WTC11 (cell line): ENCODE data around the gene SYDE2. TPM values are rescaled to one million over a fixed set of nuclear protein-coding genes. Genes with fewer than 3 reads are reported as not detected.

Source experiments
- ATAC-seq: fragments of 200-7000 bp; cut with Tn5 transposase; 2 replicates; pipeline ENCODE4 v1.10.0; 2021; ENCODE audit warnings: mild to moderate bottlenecking, moderate library complexity
- CTCF ChIA-PET: fragments of 300-600 bp; sonication (Branson Sonifier 250); formaldehyde crosslinking; loops from one replicate; lab custom pipeline; 2021; ENCODE audit warnings: antibody characterized with exemption; lab: Charles Lee
- POLR2A ChIA-PET: fragments of 350-600 bp; sonication (Branson Sonifier 250); formaldehyde crosslinking; loops from one replicate; lab custom pipeline; 2021; ENCODE audit warnings: antibody characterized with exemption; lab: Charles Lee
- DNase-seq: peaks from one replicate; pipeline ENCODE4 v3.0.0; 2021; ENCODE audit warnings: low spot score
- H3K27ac Mint-ChIP-seq: 2 replicates; pipeline ENCODE4 v1.8.0; 2021; ENCODE audit warnings: mixed read lengths
- H3K27me3 Mint-ChIP-seq: 2 replicates; pipeline ENCODE4 v1.8.0; 2021; ENCODE audit warnings: low read depth, mild to moderate bottlenecking, moderate library complexity, mixed read lengths
- H3K36me3 Mint-ChIP-seq: 2 replicates; pipeline ENCODE4 v1.8.0; 2021; ENCODE audit warnings: mixed read lengths
- H3K4me1 Mint-ChIP-seq: 2 replicates; pipeline ENCODE4 v1.8.0; 2022; ENCODE audit warnings: mixed read lengths
- H3K4me3 Mint-ChIP-seq: 2 replicates; pipeline ENCODE4 v1.8.0; 2021; ENCODE audit warnings: mild to moderate bottlenecking, moderate library complexity, mixed read lengths
- H3K9me3 Mint-ChIP-seq: 2 replicates; pipeline ENCODE4 v1.8.0; 2021; ENCODE audit warnings: mixed read lengths
- ATF1 ChIP-seq: sonication (generic); formaldehyde crosslinking; IDR thresholded peaks from 2 replicates; pipeline ENCODE4 v1.8.1; 2023; ENCODE audit warnings: mild to moderate bottlenecking, moderate library complexity, missing genetic modification reagents
- CREB1 ChIP-seq: sonication (generic); formaldehyde crosslinking; IDR thresholded peaks from 2 replicates; pipeline ENCODE4 v1.8.0; 2023; ENCODE audit warnings: mild to moderate bottlenecking, missing genetic modification reagents
- ESRRA ChIP-seq: sonication (generic); formaldehyde crosslinking; IDR thresholded peaks from 2 replicates; pipeline ENCODE4 v1.8.1; 2022; ENCODE audit warnings: mild to moderate bottlenecking, missing genetic modification reagents, borderline replicate concordance
- FOXJ3 ChIP-seq: sonication (generic); formaldehyde crosslinking; IDR thresholded peaks from 2 replicates; pipeline ENCODE4 v1.9.0; 2021; ENCODE audit warnings: missing genetic modification reagents, mild to moderate bottlenecking, borderline replicate concordance
- FOXP1 ChIP-seq: sonication (generic); formaldehyde crosslinking; IDR thresholded peaks from 2 replicates; pipeline ENCODE4 v1.8.0; 2022; ENCODE audit warnings: missing genetic modification reagents, mild to moderate bottlenecking, moderate library complexity, borderline replicate concordance
- GRHL2 ChIP-seq: fragments of 250-450 bp; sonication (Bioruptor Pico); IDR thresholded peaks from 2 replicates; pipeline ENCODE4 v1.8.0; 2022; ENCODE audit warnings: mild to moderate bottlenecking, moderate library complexity; ENCODE audit not compliant: insufficient replicate concordance, severe bottlenecking
- GTF2I ChIP-seq: fragments of 250-450 bp; sonication (Bioruptor Pico); conservative IDR thresholded peaks from 2 replicates; pipeline ENCODE4 v1.4.0; 2021; ENCODE audit warnings: mild to moderate bottlenecking
- JAZF1 ChIP-seq: fragments of 250-450 bp; sonication (Bioruptor Pico); IDR thresholded peaks from 2 replicates; pipeline ENCODE4 v1.9.0; 2021; ENCODE audit warnings: moderate library complexity, mild to moderate bottlenecking, inconsistent platforms
- MYBL2 ChIP-seq: sonication (generic); formaldehyde crosslinking; IDR thresholded peaks from 2 replicates; pipeline ENCODE4 v1.8.1; 2023; ENCODE audit warnings: mild to moderate bottlenecking, moderate library complexity, missing genetic modification reagents
- OVOL2 ChIP-seq: fragments of 250-450 bp; sonication (Bioruptor Pico); IDR thresholded peaks from 2 replicates; pipeline ENCODE4 v1.9.0; 2021; ENCODE audit warnings: mild to moderate bottlenecking, borderline replicate concordance
- SMAD3 ChIP-seq: sonication (generic); formaldehyde crosslinking; IDR thresholded peaks from 2 replicates; pipeline ENCODE4 v1.8.0; 2022; ENCODE audit warnings: missing genetic modification reagents, mild to moderate bottlenecking, borderline replicate concordance
- SMAD4 ChIP-seq: sonication (generic); formaldehyde crosslinking; IDR thresholded peaks from 2 replicates; pipeline ENCODE4 v1.8.0; 2022; ENCODE audit warnings: mild to moderate bottlenecking, missing genetic modification reagents
- total RNA-seq: library from RNA; stranded (reverse); gene quantifications from 3 replicates; pipeline ENCODE4 v1.2.3, GENCODE V29; 2021
- TF ChIP-seq, protein P1 (sequence below): sonication (generic); formaldehyde crosslinking; IDR thresholded peaks from 2 replicates; pipeline ENCODE4 v1.8.1; 2022; ENCODE audit warnings: mild to moderate bottlenecking, moderate library complexity, missing genetic modification reagents
- TF ChIP-seq, protein P2 (sequence below): sonication (generic); formaldehyde crosslinking; IDR thresholded peaks from 2 replicates; pipeline ENCODE4 v1.8.0; 2023; ENCODE audit warnings: missing genetic modification reagents
- TF ChIP-seq, protein P3 (sequence below): sonication (generic); formaldehyde crosslinking; IDR thresholded peaks from 2 replicates; pipeline ENCODE4 v1.8.1; 2022; ENCODE audit warnings: low read depth, mild to moderate bottlenecking, moderate library complexity, missing genetic modification reagents, borderline replicate concordance
- TF ChIP-seq, protein P4 (sequence below): fragments of 250-450 bp; sonication (Bioruptor Pico); IDR thresholded peaks from 2 replicates; pipeline ENCODE4 v1.9.0; 2021; ENCODE audit warnings: mild to moderate bottlenecking
- TF ChIP-seq, protein P5 (sequence below): sonication (generic); formaldehyde crosslinking; IDR thresholded peaks from 2 replicates; pipeline ENCODE4 v1.8.0; 2022; ENCODE audit warnings: mild to moderate bottlenecking, missing genetic modification reagents
- TF ChIP-seq, protein P6 (sequence below): sonication (generic); formaldehyde crosslinking; IDR thresholded peaks from 2 replicates; pipeline ENCODE4 v1.8.0; 2023; ENCODE audit warnings: mild to moderate bottlenecking, missing genetic modification reagents

SYDE2 gene
- total RNA-seq, 1 experiment from 2014 or later, result 13.8 TPM

DNA sequence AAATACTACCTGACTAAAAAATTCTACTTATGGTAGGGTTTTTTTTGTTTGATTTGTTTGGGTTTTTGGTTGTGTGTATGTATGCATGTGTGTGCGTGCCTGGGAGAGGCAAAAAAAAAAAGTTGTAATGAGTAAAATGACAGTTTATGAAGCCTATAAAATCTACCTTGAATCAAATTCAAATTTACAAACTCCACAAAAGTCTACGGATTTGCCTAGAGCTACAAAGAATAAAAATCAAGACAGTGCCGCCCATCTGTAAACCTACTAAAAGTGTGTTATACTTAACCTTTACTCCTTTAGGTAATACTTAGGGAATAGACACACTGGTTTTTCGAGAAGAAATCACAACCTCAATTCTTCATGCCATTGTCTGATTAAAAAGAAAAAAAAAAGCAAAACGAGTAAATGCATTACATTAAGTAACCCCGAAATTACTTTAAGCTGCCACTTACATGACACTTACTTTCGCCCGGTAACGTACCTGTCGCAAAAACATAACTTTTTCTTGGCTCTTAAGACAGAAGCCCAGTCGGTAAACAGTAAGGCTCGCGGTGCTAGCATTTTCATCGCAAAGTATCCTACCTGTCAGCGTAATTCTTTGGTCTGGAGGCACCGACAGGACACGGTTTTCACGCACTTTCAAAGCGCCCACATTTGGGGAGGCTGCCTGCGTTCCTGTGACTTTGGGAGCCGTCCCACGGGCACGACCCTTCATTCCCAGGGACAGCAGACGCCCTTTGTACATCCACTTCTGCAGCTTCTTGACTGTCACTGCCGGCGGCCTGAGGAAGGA lies 951 bp downstream of the SYDE2 start:
- no peak for ATAC-seq
- H3K27ac Mint-ChIP-seq, result peak overlapping the region; percentile 80; the same call in 1 of the 2 replicates
- DNase-seq, result no peak
- POLR2A ChIA-PET, result interaction anchor here (0.7 to 1.6 kb wide), 3 partner anchors 8 to 90 kb away, joined by 4 to 6 read pairs (median 4); partner anchors contain the start of gene C1orf52
- H3K36me3 Mint-ChIP-seq, result no peaks in the 10 kb centered on the region
- TF ChIP-seq, protein P1, sequence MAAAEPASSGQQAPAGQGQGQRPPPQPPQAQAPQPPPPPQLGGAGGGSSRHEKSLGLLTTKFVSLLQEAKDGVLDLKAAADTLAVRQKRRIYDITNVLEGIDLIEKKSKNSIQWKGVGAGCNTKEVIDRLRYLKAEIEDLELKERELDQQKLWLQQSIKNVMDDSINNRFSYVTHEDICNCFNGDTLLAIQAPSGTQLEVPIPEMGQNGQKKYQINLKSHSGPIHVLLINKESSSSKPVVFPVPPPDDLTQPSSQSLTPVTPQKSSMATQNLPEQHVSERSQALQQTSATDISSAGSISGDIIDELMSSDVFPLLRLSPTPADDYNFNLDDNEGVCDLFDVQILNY (CRISPR knock-in tag), result no peak
- TF ChIP-seq, protein P2, sequence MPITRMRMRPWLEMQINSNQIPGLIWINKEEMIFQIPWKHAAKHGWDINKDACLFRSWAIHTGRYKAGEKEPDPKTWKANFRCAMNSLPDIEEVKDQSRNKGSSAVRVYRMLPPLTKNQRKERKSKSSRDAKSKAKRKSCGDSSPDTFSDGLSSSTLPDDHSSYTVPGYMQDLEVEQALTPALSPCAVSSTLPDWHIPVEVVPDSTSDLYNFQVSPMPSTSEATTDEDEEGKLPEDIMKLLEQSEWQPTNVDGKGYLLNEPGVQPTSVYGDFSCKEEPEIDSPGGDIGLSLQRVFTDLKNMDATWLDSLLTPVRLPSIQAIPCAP (CRISPR knock-in tag), result no peak
- no peak for TF ChIP-seq ATF1 (CRISPR knock-in tag)
- TF ChIP-seq, protein P3, sequence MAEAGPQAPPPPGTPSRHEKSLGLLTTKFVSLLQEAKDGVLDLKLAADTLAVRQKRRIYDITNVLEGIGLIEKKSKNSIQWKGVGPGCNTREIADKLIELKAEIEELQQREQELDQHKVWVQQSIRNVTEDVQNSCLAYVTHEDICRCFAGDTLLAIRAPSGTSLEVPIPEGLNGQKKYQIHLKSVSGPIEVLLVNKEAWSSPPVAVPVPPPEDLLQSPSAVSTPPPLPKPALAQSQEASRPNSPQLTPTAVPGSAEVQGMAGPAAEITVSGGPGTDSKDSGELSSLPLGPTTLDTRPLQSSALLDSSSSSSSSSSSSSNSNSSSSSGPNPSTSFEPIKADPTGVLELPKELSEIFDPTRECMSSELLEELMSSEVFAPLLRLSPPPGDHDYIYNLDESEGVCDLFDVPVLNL, result no peak
- TF ChIP-seq GTF2I, result no peak
- no peak for TF ChIP-seq GRHL2
- TF ChIP-seq, protein P4, sequence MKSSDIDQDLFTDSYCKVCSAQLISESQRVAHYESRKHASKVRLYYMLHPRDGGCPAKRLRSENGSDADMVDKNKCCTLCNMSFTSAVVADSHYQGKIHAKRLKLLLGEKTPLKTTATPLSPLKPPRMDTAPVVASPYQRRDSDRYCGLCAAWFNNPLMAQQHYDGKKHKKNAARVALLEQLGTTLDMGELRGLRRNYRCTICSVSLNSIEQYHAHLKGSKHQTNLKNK (CRISPR knock-in tag), result no peak
- TF ChIP-seq FOXJ3 (CRISPR knock-in tag), result no peak
- TF ChIP-seq, all 79 proteins: peak for 0
- peak overlapping the region; percentile 86 for H3K4me3 Mint-ChIP-seq
- H3K4me1 Mint-ChIP-seq, result peaks cover 46% of the 10 kb centered on the region
- no peaks in the 10 kb centered on the region for H3K27me3 Mint-ChIP-seq
- CTCF ChIA-PET, result interaction anchor here (0.6 to 1.1 kb wide), 5 partner anchors 26 to 425 kb away, joined by 3 to 7 read pairs (median 3); partner anchors contain the start of gene C1orf52
- H3K9me3 Mint-ChIP-seq, result no peaks in the 10 kb centered on the region

DNA sequence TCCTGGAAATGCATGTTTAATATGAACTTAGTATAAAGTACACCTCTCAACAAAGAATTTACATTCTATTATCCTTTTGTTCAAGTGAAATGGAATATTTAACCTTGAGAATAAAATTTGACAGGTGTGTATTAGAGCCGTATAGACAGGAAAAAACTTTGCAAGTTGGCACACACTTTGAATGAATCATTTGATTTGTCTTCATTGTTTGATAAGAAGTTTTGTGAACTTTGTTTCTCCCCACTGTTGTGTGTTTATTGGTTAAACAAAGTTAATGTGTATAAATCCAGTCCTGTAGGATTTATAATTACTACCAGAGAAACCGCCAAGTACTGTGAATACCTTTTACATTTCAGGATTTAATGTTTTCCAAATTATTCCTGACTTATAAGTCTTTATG lies 2.0 kb downstream of the SYDE2 start:
- no peaks in the 10 kb centered on the region for H3K9me3 Mint-ChIP-seq
- no peaks in the 10 kb centered on the region for H3K27me3 Mint-ChIP-seq
- CTCF ChIA-PET, result interaction anchor here (1.6 kb wide), 1 partner anchor 56 kb away, joined by 3 read pairs; no protein-coding TSS in a partner anchor
- ATAC-seq, result no peak
- no peaks in the 10 kb centered on the region for H3K36me3 Mint-ChIP-seq
- POLR2A ChIA-PET, result no interaction called here
- H3K4me1 Mint-ChIP-seq, result peaks cover 45% of the 10 kb centered on the region
- TF ChIP-seq FOXJ3 (CRISPR knock-in tag), result no peak
- no peak for TF ChIP-seq SMAD4 (CRISPR knock-in tag)
- TF ChIP-seq, protein P4 (CRISPR knock-in tag), result no peak
- no peak for TF ChIP-seq FOXP1 (CRISPR knock-in tag)
- TF ChIP-seq CREB1 (CRISPR knock-in tag), result no peak
- no peak for TF ChIP-seq MYBL2 (CRISPR knock-in tag)
- TF ChIP-seq SMAD3, result no peak
- TF ChIP-seq, protein P5, sequence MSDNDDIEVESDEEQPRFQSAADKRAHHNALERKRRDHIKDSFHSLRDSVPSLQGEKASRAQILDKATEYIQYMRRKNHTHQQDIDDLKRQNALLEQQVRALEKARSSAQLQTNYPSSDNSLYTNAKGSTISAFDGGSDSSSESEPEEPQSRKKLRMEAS (CRISPR knock-in tag), result no peak
- TF ChIP-seq OVOL2, result no peak
- TF ChIP-seq ESRRA (CRISPR knock-in tag), result no peak
- no peak for TF ChIP-seq JAZF1 (CRISPR knock-in tag)
- TF ChIP-seq, protein P6, sequence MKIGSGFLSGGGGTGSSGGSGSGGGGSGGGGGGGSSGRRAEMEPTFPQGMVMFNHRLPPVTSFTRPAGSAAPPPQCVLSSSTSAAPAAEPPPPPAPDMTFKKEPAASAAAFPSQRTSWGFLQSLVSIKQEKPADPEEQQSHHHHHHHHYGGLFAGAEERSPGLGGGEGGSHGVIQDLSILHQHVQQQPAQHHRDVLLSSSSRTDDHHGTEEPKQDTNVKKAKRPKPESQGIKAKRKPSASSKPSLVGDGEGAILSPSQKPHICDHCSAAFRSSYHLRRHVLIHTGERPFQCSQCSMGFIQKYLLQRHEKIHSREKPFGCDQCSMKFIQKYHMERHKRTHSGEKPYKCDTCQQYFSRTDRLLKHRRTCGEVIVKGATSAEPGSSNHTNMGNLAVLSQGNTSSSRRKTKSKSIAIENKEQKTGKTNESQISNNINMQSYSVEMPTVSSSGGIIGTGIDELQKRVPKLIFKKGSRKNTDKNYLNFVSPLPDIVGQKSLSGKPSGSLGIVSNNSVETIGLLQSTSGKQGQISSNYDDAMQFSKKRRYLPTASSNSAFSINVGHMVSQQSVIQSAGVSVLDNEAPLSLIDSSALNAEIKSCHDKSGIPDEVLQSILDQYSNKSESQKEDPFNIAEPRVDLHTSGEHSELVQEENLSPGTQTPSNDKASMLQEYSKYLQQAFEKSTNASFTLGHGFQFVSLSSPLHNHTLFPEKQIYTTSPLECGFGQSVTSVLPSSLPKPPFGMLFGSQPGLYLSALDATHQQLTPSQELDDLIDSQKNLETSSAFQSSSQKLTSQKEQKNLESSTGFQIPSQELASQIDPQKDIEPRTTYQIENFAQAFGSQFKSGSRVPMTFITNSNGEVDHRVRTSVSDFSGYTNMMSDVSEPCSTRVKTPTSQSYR (CRISPR knock-in tag), result no peak
- TF ChIP-seq, all 79 proteins: peak for 0
- H3K27ac Mint-ChIP-seq, result no peak overlapping the region
- H3K4me3 Mint-ChIP-seq, result peak overlapping the region; percentile 86
- no peak for DNase-seq
